Activated naive CD4-positive, alpha-beta T cell treated with anti-CD3 and anti-CD28 coated beads for 36 hours (primary cell): ENCODE data around the gene KIAA1210. TPM values are rescaled to one million over a fixed set of nuclear protein-coding genes. Genes with fewer than 3 reads are reported as not detected.

ENCODE experiments used
- CTCF ChIA-PET: fragments of 350-600 bp; sonication (Branson Sonifier 250); formaldehyde crosslinking; loops from one replicate; lab custom pipeline; 2021; ENCODE audit warnings: antibody characterized with exemption; lab: Charles Lee
- DNase-seq: peaks from one replicate; pipeline ENCODE4 v3.0.0-alpha.2; 2020
- H3K27ac Mint-ChIP-seq: one replicate; pipeline ENCODE4 v1.8.0; 2021; ENCODE audit warnings: mild to moderate bottlenecking, mixed read lengths
- H3K27me3 Mint-ChIP-seq: one replicate; pipeline ENCODE4 v1.8.0; 2021; ENCODE audit warnings: low read depth, mixed read lengths
- H3K36me3 Mint-ChIP-seq: one replicate; pipeline ENCODE4 v1.8.0; 2021; ENCODE audit warnings: low read depth, mixed read lengths
- H3K4me1 Mint-ChIP-seq: one replicate; pipeline ENCODE4 v1.8.0; 2021; ENCODE audit warnings: low read depth, mixed read lengths
- H3K4me3 Mint-ChIP-seq: one replicate; pipeline ENCODE4 v1.8.0; 2021; ENCODE audit warnings: mild to moderate bottlenecking, moderate library complexity, mixed read lengths
- H3K9me3 Mint-ChIP-seq: one replicate; pipeline ENCODE4 v1.8.0; 2021; ENCODE audit warnings: mixed read lengths
- intact Hi-C: fragments of 100-400 bp; cut with micrococcal nuclease; formaldehyde crosslinking; loops from one replicate; pipeline ENCODE4 v1.15.1; 2023
- total RNA-seq, 2 experiments: library from RNA; stranded (reverse); gene quantifications; one replicate each; pipeline ENCODE4 v1.2.3, GENCODE V29; 2021

The KIAA1210 gene
- total RNA-seq, 2 experiments from 2014 or later: not detected

DNA sequence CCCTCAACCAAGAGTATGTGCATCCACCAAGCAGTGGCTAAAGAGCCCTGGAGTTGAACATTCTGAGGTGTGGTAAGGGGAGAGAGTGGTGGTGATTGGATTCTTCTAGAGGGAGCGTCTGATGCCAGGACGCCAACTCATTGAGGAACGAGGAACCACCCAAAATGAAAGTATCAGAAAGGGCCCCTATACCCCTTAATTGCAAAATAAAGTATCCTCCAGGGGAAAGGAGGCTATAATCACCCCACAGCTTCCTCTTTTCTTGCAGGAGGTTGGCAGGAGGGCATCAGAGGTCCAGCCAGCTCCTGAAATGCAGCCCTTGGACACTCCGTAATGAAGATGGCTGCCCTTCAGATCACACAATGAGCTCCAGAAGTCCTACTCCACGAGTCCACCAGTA is 5.3 kb upstream of the KIAA1210 start:
- Mint-ChIP-seq H3K4me3 (no peak overlapping the region), H3K9me3 (no peaks in the 10 kb centered on the region)

DNA sequence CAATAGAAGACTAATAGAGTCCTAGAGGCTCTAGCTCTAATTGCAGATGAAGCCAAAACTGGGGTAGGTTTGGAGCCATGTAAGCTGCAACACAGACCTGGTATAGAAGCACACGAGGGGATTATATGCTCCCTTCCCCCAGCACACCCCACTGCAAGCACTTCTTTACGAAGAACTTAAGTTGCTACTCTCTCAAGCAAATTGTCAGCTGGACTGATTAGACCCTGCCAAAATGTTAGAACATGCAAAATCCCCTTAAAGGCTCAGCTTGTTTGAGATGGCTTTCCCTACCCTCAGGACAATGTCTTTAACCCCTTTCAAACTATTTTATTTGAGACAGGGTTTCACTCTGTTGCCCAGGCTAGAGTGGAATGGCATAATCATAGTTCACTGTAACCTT is 4.7 kb upstream of the KIAA1210 start:
- no peaks in the 10 kb centered on the region for H3K9me3 Mint-ChIP-seq

More for the DNA sequence above, 5.3 kb upstream of the KIAA1210 start:
- Mint-ChIP-seq H3K4me1 (no peaks in the 10 kb centered on the region), H3K27me3 (no peaks in the 10 kb centered on the region), H3K27ac (no peak overlapping the region), H3K36me3 (no peaks in the 10 kb centered on the region)
- no peak for DNase-seq
- CTCF ChIA-PET: interaction anchor here (0.7 kb wide), 1 partner anchor 366 kb away, joined by 4 read pairs; no protein-coding TSS in a partner anchor
- intact Hi-C loops: no loop called here

DNA sequence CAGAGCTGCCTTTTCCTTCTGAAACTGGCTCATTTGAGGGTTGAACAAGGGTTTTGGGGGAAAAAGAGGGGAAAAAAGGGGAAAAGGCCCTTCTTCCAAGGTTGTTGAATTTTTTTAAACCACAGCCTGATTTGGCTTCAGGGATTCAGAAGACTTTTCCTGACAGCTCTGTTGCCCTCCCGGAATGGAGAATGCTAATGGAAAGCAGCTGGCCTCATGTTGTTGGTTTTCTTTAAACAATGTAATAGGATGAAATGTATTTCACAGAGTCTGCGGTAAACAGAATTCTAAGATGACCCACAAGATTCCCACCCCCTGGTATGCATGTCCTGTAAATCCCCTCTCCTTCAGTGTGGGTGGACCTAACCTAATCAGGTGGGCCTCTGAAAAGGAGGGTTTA is 3.3 kb upstream of the KIAA1210 start:
- no peaks in the 10 kb centered on the region for H3K9me3 Mint-ChIP-seq
- no peak overlapping the region for H3K27ac Mint-ChIP-seq
- DNase-seq: no peak
- no peaks in the 10 kb centered on the region for H3K36me3 Mint-ChIP-seq
- H3K4me3 Mint-ChIP-seq: no peak overlapping the region
- intact Hi-C loops: no loop called here
- H3K4me1 Mint-ChIP-seq: no peaks in the 10 kb centered on the region
- no peaks in the 10 kb centered on the region for H3K27me3 Mint-ChIP-seq
- CTCF ChIA-PET: no interaction called here

More for the DNA sequence above, 4.7 kb upstream of the KIAA1210 start:
- no peak for DNase-seq
- no peaks in the 10 kb centered on the region for H3K4me1 Mint-ChIP-seq
- CTCF ChIA-PET: no interaction called here
- no peaks in the 10 kb centered on the region for H3K36me3 Mint-ChIP-seq
- H3K27ac Mint-ChIP-seq: no peak overlapping the region
- intact Hi-C loops: no loop called here
- no peaks in the 10 kb centered on the region for H3K27me3 Mint-ChIP-seq
- no peak overlapping the region for H3K4me3 Mint-ChIP-seq

DNA sequence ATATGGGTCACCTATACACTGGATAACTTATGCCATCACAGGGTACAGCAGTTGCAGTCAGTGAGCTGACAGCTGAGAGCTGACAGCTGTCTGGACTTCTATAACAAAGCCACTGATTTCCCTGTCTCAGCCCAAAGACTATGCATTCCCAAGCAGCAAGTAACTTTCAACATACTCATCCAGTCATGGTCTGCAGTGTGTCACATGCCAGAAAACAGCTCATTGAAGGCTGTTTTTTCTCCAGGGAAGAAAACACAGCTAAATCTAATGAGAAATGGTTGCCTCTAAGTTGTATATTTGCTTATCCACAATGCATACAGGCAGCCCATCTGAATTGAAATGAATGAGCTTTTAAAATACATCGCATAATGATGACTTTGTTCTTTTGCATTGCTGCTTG is 6.3 kb downstream of the KIAA1210 start:
- CTCF ChIA-PET: interaction anchor here (0.8 to 2.5 kb wide), 4 partner anchors 73 to 272 kb away, joined by 3 to 11 read pairs (median 4); no protein-coding TSS in a partner anchor
- Mint-ChIP-seq H3K27me3 (peaks cover 4% of the 10 kb centered on the region), H3K36me3 (no peaks in the 10 kb centered on the region), H3K4me3 (no peak overlapping the region), H3K4me1 (no peaks in the 10 kb centered on the region), H3K9me3 (no peaks in the 10 kb centered on the region), H3K27ac (no peak overlapping the region)
- no peak for DNase-seq
- intact Hi-C loops: no loop called here

DNA sequence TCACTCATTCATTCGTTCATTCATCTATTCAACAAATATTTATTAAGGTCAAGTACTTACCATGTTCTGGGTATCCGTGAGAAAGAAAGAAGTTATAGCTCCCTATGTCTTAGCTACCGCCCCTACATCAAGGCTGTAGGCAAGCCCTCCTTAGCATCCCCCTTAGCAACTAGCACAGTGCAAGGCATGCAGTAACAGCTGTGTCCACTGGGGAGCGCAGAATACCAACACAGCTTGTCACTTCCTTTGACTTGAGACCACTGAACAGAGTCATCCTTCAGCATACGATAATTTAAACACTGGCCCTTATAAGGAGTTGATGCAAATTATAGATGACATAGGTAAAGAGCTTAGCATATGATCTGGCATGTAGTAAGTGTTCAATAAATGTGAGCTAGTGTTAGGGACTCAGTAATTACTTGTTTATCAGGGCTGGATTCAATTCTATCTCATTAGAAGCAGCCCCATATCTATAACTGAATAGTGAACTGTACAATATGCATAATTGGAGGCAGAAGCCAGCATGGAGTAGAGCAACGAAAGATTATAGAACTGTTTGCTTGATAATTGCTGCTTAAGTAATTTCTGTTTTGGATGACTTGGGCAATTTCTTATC is 8.7 kb downstream of the KIAA1210 start:
- Mint-ChIP-seq H3K27ac (no peak overlapping the region), H3K4me3 (no peak overlapping the region), H3K27me3 (peaks cover 4% of the 10 kb centered on the region), H3K36me3 (no peaks in the 10 kb centered on the region), H3K9me3 (no peaks in the 10 kb centered on the region), H3K4me1 (no peaks in the 10 kb centered on the region)
- peak; percentile 71 for DNase-seq
- intact Hi-C loops: loop anchor here (1.0 to 5.0 kb wide), 3 partner anchors 68 to 147 kb away; no protein-coding TSS in a partner anchor
- CTCF ChIA-PET: interaction anchor here (0.6 to 2.0 kb wide), 12 partner anchors 12 to 271 kb away, joined by 3 to 8 read pairs (median 4); no protein-coding TSS in a partner anchor

DNA sequence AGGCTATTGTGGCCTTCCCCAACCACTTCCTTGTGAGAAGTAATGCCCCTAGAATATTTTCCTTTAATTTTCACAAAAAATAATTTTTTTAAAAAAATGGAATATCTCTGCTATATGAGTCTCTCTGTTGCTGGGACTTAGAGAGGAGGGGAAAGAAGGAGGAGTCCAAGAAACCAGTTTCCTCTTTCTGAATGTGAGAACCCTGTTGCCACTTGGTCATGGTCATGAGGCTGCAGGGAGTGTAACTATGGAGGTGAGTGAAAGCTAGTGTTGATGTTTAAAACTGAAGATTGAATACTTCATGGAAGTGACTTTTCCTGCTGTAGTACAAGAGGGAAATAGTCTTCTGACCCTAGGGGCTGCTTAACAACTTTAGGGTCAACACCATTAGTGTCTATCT is 20.4 kb downstream of the KIAA1210 start:
- intact Hi-C loops: no loop called here
- H3K4me3 Mint-ChIP-seq: no peak overlapping the region
- no peaks in the 10 kb centered on the region for H3K4me1 Mint-ChIP-seq
- CTCF ChIA-PET: interaction anchor here (2.4 kb wide), 1 partner anchor 11 kb away, joined by 8 read pairs; no protein-coding TSS in a partner anchor
- no peaks in the 10 kb centered on the region for H3K9me3 Mint-ChIP-seq
- no peaks in the 10 kb centered on the region for H3K27me3 Mint-ChIP-seq
- no peak for DNase-seq
- no peak overlapping the region for H3K27ac Mint-ChIP-seq
- H3K36me3 Mint-ChIP-seq: no peaks in the 10 kb centered on the region

DNA sequence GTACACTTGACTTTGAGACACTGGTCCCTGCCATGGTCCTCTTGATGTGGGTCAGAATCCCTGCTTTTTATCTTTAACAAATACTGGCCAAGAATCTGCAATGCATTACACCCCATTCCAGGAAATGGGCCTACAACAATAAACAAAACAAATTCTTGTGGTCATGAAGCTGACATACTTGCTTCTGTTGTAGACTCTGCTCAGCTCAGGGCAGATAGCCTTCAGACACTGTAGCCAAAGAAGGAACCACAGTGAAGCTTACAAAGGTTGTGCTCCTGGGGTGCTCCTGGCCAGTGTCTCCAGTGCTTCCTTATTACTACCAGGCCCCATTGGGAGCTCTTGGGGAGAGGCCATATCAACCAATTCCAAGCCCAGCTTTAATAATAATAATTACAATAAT is 21.8 kb downstream of the KIAA1210 start:
- H3K9me3 Mint-ChIP-seq: no peaks in the 10 kb centered on the region
- CTCF ChIA-PET: interaction anchor here (2.4 kb wide), 1 partner anchor 13 kb away, joined by 8 read pairs; no protein-coding TSS in a partner anchor

DNA sequence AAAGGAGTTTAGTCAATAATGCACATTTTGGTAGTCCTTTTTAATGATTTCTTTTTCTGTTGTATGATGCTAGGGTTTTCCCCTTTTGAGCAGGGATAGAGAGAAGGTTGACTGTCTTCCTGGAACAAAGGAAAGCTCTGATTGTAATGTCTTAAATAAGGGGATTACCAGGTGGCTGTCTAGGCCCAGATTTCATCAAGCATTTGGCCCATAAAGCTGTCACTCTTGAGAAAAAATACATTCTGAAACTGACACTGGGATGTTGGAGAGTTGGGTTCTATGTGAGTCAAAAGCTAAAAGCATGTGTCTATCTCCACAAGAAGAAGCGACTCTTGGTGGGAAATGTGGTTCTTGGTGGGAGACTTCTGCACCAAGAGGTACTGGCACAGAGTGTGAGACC is 26.4 kb downstream of the KIAA1210 start:
- Mint-ChIP-seq H3K4me1 (peaks cover 8% of the 10 kb centered on the region), H3K27me3 (no peaks in the 10 kb centered on the region), H3K4me3 (no peak overlapping the region), H3K9me3 (no peaks in the 10 kb centered on the region), H3K36me3 (no peaks in the 10 kb centered on the region), H3K27ac (peak overlapping the region; percentile 21)
- no peak for DNase-seq
- CTCF ChIA-PET: interaction anchor here (1.0 kb wide), 1 partner anchor 34 kb away, joined by 3 read pairs; no protein-coding TSS in a partner anchor
- intact Hi-C loops: loop anchor here (1.0 kb wide), 1 partner anchor 86 kb away; no protein-coding TSS in a partner anchor

More for the DNA sequence above, 21.8 kb downstream of the KIAA1210 start:
- H3K4me1 Mint-ChIP-seq: peaks cover 5% of the 10 kb centered on the region
- no peak overlapping the region for H3K4me3 Mint-ChIP-seq
- DNase-seq: no peak
- no peaks in the 10 kb centered on the region for H3K36me3 Mint-ChIP-seq
- H3K27ac Mint-ChIP-seq: no peak overlapping the region
- intact Hi-C loops: no loop called here
- no peaks in the 10 kb centered on the region for H3K27me3 Mint-ChIP-seq

DNA sequence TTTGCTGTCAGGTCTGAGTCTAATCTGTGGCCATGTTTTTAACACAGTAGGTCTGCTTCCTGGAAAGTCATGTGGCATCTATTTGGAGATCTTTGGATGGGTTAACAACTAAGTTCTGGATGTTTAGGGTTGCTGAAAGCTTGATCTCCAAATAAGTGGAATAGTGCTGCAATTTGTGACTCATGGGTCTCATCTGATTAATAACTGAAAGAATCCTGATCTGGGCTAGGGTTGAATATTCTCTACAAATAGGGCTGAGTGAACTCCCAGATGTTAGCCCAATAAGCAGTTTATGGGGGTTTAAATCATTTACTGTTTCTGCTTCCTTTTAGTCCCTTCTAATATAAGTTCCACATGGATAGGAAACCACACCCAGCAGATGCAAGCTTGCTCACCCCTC is 31.7 kb downstream of the KIAA1210 start:
- no peaks in the 10 kb centered on the region for H3K27me3 Mint-ChIP-seq

DNA sequence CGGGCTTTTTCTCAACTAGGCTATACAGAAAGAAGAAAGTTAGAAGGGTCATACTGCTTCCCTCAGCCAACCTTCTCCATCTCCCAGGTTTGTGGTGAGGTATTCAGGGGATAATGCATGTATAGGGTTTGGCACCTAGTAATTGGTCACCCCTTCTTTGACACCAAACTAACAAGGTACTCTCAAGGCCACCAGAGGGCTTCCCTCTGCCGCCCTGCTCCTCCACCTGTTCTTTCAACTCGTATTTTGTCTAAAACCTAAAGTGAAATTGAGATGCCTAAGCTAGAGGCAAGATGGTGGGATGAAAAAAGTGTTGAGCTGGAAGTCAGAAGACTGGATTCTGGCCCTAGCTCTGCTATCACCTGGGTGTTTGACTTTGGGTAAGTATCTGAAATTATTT is 32.8 kb downstream of the KIAA1210 start:
- intact Hi-C loops: no loop called here
- Mint-ChIP-seq H3K27me3 (no peaks in the 10 kb centered on the region), H3K36me3 (no peaks in the 10 kb centered on the region), H3K9me3 (no peaks in the 10 kb centered on the region), H3K4me1 (no peaks in the 10 kb centered on the region), H3K27ac (no peak overlapping the region), H3K4me3 (no peak overlapping the region)
- CTCF ChIA-PET: no interaction called here
- no peak for DNase-seq

More for the DNA sequence above, 31.7 kb downstream of the KIAA1210 start:
- intact Hi-C loops: no loop called here
- no peaks in the 10 kb centered on the region for H3K36me3 Mint-ChIP-seq
- no peak overlapping the region for H3K27ac Mint-ChIP-seq
- peaks cover 3% of the 10 kb centered on the region for H3K4me1 Mint-ChIP-seq
- no peak overlapping the region for H3K4me3 Mint-ChIP-seq
- CTCF ChIA-PET: no interaction called here
- no peak for DNase-seq
- no peaks in the 10 kb centered on the region for H3K9me3 Mint-ChIP-seq

DNA sequence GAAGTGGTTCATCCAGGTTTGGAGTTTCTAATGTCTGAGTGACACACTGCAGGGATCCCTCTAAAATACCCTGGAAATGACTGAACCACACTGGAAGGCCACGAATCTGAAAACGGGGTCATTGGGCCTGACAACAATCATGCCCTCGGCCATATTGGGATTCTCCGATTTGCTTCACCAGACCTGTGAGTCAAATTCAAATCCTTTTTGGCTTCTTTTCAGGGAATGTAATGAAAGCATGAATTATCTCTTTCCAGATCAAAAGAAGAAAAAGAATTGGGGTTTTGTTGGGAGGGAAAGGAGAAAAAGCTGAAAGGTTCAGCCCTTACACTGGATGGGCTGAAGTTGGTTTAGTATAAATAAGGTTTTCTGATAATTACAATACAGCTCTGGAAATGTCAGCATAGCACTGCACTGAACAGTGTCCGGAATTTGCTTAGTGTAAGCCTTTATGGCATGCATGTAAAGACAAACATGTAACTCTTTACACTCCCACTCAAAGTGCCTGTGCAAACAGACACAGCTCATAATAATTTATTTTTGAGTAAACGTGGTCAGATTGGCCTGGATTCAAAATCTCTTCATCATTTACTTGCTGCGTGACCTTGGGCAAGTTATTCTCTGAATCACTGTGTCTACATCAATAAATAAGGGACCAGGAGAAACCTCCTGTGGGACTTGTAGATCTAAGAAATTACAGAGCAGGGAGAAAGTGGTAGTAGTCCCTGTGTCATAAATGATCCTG is 33.4 kb downstream of the KIAA1210 start:
- intact Hi-C loops: no loop called here
- no peak overlapping the region for H3K4me3 Mint-ChIP-seq
- no peaks in the 10 kb centered on the region for H3K27me3 Mint-ChIP-seq
- H3K36me3 Mint-ChIP-seq: no peaks in the 10 kb centered on the region
- H3K4me1 Mint-ChIP-seq: no peaks in the 10 kb centered on the region
- no peaks in the 10 kb centered on the region for H3K9me3 Mint-ChIP-seq
- CTCF ChIA-PET: interaction anchor here (1.0 kb wide), 1 partner anchor 13 kb away, joined by 3 read pairs; no protein-coding TSS in a partner anchor
- DNase-seq: no peak
- no peak overlapping the region for H3K27ac Mint-ChIP-seq

DNA sequence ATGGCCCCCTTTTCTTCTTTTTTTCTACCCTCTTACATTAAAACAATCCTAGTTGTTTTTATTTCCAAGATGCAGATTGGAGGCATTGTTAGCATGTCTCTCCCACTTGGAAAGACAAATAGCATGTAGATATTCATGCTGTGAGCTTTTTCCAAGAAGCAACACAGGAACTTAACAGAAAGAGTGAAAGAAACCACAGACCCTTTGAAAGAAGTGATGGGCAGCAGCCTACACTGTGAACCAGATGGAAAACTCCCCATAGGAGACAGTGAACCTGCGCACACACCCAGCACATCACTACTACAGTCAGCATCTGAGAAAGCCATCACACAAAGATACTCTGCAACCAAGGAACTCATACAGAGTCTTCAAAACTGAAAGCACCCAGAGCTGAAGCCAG is 37.0 kb downstream of the KIAA1210 start:
- intact Hi-C loops: no loop called here
- H3K4me3 Mint-ChIP-seq: no peak overlapping the region
- H3K9me3 Mint-ChIP-seq: no peaks in the 10 kb centered on the region
- H3K4me1 Mint-ChIP-seq: no peaks in the 10 kb centered on the region
- no peak overlapping the region for H3K27ac Mint-ChIP-seq
- DNase-seq: no peak
- CTCF ChIA-PET: no interaction called here
- no peaks in the 10 kb centered on the region for H3K27me3 Mint-ChIP-seq
- H3K36me3 Mint-ChIP-seq: no peaks in the 10 kb centered on the region
